Left colon (tissue), 2 donors: ENCODE data around the gene TK1. TPM values are rescaled to one million over a fixed set of nuclear protein-coding genes. Genes with fewer than 3 reads are reported as not detected.
"Not testable (repeated sequence)": the region's sequence is repeated elsewhere in the genome, so short reads cannot be mapped to it uniquely, and the experiment has no call there.

Experiments
- ATAC-seq: fragments of 200-7000 bp; cut with Tn5 transposase; one replicate; pipeline ENCODE4 v1.9.1; 2020; ENCODE audit warnings: mild to moderate bottlenecking, moderate library complexity
- DNase-seq, 2 donors: peaks; one replicate each; pipeline ENCODE4 v3.0.0-alpha.2; 2020
- intact Hi-C, 2 donors: fragments of 100-400 bp; cut with DNase I in 1 of 2; cut with micrococcal nuclease in 1 of 2; formaldehyde crosslinking; loops; one replicate each; pipeline versions ENCODE4 v1.11.2 to v1.14.0; 2022; cut with DNase I, micrococcal nuclease
- total RNA-seq, 2 donors: library from RNA; stranded (reverse); fragmentation: NEBNext Ultra II Directional; extraction: Animal tissue kit (Norgen Biotek cat#: 25700); gene quantifications; one replicate each; pipeline ENCODE4 v1.2.1, GENCODE V29; 2021
- donor health status: DM: no; HTN: no; CAD: no.
- donor health status: DM: yes; HTN: yes; CAD: no.

TK1 gene
- total RNA-seq, 2 donors from 2014 or later = 14.8 to 24.9 TPM

DNA sequence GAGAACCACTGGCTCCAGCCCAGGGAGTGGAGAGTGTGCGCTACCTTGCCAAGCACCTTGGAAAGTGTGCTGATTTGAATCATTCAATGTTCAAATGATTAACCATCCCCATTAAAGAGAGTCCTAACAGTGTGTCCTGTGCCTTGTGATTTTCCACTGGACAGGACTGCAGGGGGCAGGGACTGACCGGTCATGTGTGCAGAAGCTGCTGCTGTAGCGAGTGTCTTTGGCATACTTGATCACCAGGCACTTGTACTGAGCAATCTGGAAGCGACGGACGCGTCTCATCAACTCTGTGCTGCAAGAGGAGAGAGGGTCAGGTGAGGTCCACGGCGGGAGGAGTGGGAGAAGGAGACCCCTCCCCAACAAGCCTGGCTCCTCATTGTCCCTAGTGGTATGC, 2.0 kb downstream of the TK1 start:
- ATAC-seq (no peak), DNase-seq (no peak)
- intact Hi-C loops = no loop called here

DNA sequence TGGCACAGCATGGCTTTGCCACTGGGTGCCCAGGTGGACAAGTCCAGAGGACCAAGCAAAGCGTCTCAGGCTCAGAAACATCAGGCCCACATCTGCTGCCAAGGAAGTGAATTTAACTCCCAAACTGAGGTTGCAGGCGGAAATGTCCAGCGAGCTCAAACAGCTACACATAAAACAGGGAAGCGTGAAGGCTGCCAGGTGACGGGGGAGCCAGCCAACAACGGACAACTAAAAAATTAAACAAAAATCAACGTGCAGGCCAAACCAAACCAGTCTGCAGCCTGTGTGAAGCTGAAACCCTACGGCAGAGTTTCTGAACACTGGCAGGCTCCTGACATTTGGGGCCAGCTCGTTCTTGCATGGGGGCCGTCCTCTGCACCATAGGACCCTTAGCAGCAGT, 2.5 kb downstream of the TK1 start:
- no peak for DNase-seq
- intact Hi-C loops = no loop called here
- no peak for ATAC-seq

DNA sequence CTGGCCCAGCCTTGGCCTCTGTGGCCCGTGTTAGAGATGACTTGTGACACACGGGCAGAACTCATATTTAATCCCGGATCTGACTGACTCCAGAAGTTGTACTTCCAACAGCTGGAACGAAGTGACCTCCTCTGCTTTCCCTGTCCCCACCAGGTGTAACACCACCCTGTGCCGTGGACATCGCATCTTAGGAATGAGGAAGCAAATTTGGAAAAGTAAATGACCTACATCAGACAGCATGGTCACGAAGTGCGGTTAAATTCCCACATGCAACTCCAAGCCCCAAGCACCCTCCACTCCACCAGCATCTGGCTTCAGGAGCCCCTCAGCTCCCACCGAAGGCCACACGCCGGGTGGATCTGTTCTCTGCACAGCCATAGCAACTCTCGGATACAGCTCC, 2.9 kb downstream of the TK1 start:
- ATAC-seq = no peak

GRCh38 chr17:78182504-78182903, 4.3 kb downstream of the TK1 start:
- ATAC-seq (no peak), DNase-seq (no peak)
- intact Hi-C loops = no loop called here

More for the DNA sequence above, 2.9 kb downstream of the TK1 start:
- DNase-seq = no peak
- intact Hi-C loops = no loop called here

DNA sequence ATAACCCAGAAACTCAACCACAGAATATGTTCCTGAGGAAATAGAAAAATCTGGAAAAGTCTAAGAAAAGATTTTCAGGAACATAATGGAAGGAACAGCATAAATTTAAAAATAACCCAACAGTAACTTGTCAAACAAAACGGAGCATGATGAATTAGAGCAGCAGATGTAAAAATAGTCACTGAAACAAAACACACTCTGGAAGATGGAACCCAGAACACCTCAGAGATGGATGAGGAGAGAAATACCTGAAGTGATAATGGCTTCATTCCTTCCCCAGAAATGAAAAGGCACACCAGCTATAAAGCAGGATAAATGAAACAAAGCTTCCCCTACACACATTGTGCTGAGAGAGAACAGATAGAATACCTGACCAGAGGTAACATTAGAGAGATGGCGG, 6.3 kb downstream of the TK1 start:
- DNase-seq = no peak
- intact Hi-C loops = no loop called here
- ATAC-seq = no peak

DNA sequence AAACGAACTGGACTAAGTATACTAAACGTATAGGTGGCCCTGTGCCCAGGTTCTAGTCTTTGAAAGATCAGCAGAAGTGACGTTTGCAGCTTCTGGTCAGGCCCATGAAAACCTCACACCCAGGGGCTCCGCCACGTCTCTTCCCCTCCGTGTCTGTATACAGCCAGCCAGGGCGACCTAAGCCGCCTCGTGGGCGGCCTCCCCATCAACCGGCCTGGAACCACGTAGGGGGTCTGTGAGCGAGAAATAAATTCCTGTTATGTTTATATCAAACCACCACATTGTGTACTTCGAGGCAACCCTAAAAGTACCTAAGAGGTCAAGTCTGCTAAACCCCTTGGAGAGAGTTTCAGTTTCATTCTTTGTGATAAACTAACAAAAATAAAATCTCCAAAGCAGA, 6.8 kb downstream of the TK1 start:
- ATAC-seq (no peak), DNase-seq (no peak)
- intact Hi-C loops = no loop called here

DNA sequence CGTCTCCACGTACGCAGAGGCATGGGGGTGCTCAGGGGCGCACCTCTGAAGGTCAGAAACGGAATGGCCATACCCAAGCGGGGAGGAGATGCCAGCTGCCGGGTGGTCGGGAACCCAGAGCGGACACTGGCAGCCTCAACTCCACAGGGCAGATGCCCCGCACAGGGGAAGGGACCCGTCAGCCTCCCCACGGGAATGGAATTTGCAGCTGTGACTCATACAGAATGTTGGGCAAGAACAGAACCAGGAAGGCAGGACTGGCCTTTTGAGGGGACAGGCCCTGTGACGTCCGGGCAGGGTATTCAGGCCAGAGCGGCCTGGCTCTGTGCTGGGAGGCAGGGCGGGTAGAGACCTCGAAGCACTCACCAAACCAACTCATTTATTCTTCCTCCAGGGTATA, 7.5 kb downstream of the TK1 start:
- DNase-seq = no peak
- ATAC-seq = no peak
- intact Hi-C loops = loop anchor here (5.0 to 10.0 kb wide), 2 partner anchors 62 to 65 kb away; no protein-coding TSS in a partner anchor

DNA sequence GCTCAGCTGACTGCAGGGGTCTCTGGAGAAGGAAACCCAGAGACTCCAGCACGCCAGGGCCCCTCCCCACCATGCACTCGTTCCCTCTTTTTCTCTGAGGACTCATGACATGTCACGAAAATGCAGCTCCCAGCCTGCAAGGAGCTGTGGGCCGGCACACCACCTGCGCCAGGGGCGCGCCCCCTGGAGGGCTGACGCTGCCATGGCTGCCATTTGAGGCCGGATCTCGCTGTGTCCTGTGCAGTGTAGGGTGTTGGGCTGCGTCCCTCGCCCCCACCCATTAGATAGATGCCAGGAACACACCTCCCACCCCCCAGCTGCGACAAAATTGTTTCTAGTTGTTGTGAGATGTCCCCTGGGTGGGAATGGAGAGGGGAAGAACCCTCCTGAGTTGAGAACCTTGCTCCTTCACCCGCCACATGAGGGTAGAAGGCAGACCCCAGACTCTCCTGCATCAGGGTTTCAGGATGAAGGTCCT, 10.3 kb downstream of the TK1 start:
- intact Hi-C loops = loop anchor here (5.0 to 10.0 kb wide), 2 partner anchors 59 to 62 kb away; no protein-coding TSS in a partner anchor
- DNase-seq = peak; percentile 68 to 87
- ATAC-seq = peak; percentile 31

- DNase-seq (no peak), ATAC-seq (no peak)
- intact Hi-C loops = loop anchor here (5.0 to 10.0 kb wide), 2 partner anchors 58 to 61 kb away; no protein-coding TSS in a partner anchor
Observed at GRCh38 chr17:78175643-78175981, 11.2 kb downstream of the TK1 start.

- ATAC-seq = peak; percentile 45
- intact Hi-C loops = loop anchor here (5.0 to 10.0 kb wide), 2 partner anchors 58 to 60 kb away; no protein-coding TSS in a partner anchor
- DNase-seq = peak; percentile 72 to 73
Observed at GRCh38 chr17:78174870-78175642, 11.8 kb downstream of the TK1 start.

GRCh38 chr17:78174346-78174869, 12.4 kb downstream of the TK1 start:
- DNase-seq (peak; percentile 90 to 94), ATAC-seq (peak; percentile 75)
- intact Hi-C loops = loop anchor here in 1 of 2 donors (10.0 kb wide), 1 partner anchor 60 kb away; no protein-coding TSS in a partner anchor

GRCh38 chr17:78173097-78173715, 13.6 kb downstream of the TK1 start:
- no peak for ATAC-seq
- intact Hi-C loops = loop anchor here in 1 of 2 donors (10.0 kb wide), 1 partner anchor 58 kb away; no protein-coding TSS in a partner anchor
- DNase-seq = peak in 1 of 2 donors; percentile 52

- ATAC-seq = peak; percentile 50
- DNase-seq = peak; percentile 86 to 92
- intact Hi-C loops = loop anchor here in 1 of 2 donors (10.0 kb wide), 1 partner anchor 58 kb away; no protein-coding TSS in a partner anchor
Observed at GRCh38 chr17:78172249-78173051, 14.4 kb downstream of the TK1 start.

- ATAC-seq, DNase-seq: not testable (repeated sequence)
- intact Hi-C loops = loop anchor here in 1 of 2 donors (10.0 kb wide), 1 partner anchor 57 kb away; no protein-coding TSS in a partner anchor
Observed at GRCh38 chr17:78171591-78172248, 15.1 kb downstream of the TK1 start.

DNA sequence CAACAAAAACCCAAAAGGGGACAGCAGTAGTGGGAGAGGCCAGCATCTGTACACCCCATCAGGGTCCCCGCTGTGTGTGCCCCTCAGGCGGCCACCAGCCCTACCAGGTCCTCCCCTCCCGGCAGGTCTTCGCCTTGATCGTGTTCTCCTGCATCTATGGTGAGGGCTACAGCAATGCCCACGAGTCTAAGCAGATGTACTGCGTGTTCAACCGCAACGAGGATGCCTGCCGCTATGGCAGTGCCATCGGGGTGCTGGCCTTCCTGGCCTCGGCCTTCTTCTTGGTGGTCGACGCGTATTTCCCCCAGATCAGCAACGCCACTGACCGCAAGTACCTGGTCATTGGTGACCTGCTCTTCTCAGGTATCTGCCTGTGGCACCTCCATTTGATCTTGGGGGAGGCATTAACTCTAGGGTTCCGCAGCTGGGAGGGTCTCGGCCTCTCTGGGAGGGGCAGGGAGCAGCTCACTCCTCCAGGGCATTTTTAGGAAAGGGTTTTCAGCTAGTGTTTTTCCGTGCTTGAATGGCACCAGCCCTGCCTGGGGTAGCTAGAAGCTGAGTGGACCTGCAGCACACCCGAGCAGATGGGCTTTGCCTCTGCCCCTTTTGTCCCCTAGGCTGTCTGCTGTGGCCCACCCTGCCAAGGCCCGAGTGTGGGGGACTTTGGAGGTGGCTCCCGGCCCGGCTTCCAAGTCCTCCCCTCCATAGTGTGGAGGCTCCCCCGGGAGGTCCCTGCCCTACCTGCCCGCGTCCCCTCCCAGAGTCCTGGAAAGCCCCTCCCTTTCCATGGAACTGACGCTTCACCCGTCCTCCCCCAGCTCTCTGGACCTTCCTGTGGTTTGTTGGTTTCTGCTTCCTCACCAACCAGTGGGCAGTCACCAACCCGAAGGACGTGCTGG, 15.9 kb downstream of the TK1 start:
- ATAC-seq (no peak), DNase-seq (no peak)
- intact Hi-C loops = loop anchor here in 1 of 2 donors (10.0 kb wide), 1 partner anchor 56 kb away; no protein-coding TSS in a partner anchor

GRCh38 chr17:78168903-78169793, 17.7 kb downstream of the TK1 start:
- intact Hi-C loops = no loop called here
- peak; percentile 49 for ATAC-seq
- peak; percentile 87 to 88 for DNase-seq
